Suppressor macrophage (primary cell): ENCODE measurements around the gene CEMIP2.
A peak's percentile ranks its signal among the peaks of the same experiment; 100 is the strongest.

Experiments used
- DNase-seq, 4 experiments: peaks; one replicate each; pipeline ENCODE4 v3.0.0-alpha.2; 2020 to 2022

CEMIP2 gene

GRCh38 chr9:71746023-71746757 is 22.1 kb downstream of the CEMIP2 start:
- DNase-seq = no peak

DNA sequence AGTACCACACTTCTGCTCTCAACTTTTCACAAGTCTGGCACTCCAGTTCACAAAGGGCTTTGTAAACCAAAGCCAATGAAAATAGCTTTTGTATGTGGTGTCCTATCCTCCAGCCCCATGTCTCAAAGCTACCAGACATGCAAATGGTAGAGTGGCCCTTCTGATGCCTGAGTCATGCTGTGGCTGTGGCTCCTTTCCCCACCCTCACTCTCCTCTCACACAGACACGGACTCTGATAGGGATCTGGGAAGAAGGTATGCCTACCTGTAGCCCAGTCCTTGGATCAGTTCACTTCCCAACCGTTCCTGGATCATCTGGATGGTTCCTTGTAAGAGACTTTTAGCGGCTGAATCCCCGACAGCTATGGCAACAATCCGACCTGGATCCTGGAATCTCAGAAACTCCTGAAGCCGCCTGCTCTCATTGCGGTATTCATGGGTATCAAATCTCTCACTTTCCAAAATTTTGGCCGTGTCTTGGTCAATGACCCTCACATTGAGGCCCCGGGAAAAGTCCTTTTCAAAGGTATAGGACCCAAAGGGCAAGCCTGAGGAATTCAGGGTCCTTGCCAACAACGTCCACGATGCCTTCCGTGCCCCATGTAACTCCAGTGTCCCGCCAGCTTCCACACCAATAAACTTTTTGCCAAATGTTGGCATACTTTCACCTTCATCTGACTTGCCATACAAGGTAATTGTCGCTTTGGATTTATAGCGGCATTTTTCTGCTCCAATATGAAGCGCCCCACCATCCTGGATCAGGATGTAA is 23.4 kb downstream of the CEMIP2 start:
- DNase-seq = no peak

DNA sequence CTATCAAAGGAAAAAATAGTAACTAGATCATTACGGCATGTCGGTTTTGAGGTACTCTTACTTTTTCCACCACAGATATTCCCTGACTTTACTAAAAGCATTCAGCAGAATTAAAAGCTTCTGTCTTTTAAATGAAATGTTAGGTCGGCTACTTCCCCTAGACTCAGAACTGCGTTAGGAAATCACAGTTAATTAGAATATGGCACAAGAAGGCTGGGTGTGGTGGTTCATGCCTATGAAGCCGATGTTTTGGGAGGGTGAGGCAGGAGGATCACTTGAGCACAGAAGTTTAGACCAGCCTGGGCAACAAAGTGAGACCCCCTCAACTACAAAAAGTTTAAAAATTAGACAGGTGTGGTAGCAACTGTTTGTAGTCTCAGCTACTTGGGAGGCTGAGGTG is 24.4 kb downstream of the CEMIP2 start:
- peak in 3 of 4 experiments; percentile 23 to 57 (median 43) for DNase-seq

- DNase-seq = no peak
These were observed 25.1 kb downstream of the CEMIP2 start for GRCh38 chr9:71743217-71743705.

DNA sequence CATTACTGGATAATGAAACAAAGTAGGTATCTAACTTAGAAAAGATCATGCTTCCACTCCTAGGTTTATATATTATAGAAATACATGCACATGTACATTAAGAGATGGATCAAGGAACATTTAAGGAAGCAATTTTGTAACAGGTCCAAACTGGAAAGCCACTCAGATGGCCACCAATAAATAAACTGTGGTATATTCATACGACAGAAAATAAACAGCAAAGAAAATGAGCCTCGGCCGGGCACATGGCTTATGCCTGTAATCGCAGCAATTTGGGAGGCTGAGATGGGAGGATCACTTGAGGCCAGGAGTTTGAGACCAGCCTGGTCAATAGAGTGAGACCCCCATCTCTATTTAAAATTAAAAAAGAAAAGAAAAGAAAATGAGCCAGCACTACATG is 25.6 kb downstream of the CEMIP2 start:
- no peak for DNase-seq

DNA sequence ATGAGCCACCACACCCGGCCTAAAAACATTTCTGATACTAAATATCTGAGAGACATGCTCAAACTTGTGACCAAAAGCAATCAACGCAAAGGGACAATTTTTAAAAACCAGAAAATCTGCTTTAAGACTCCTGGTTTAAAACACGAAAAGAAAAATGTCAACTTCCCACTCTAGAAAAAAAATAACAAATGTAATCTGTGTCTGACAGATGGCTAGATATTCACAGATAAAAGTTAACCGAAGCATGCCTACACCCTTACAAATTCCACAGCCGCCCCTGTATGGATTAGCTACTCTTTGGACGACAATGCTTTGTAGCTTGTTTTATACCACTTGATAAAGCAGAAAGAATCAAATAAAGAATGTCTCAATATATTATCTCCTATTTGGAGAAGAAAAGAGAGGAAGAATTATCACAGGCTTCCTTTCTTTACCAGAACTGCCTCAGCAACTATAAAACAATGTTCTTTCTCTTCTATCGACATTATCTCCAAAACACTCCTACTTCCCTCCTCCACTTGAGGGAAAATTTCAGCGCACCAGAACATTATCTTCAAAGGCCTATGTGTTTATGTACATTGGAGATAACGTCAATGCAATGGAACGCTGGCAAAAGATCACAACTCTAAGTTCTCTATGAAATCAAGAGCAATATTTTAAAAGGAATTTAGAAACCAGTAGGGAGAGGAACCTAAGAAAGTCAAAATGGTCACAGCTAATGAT is 26.2 kb downstream of the CEMIP2 start:
- no peak for DNase-seq

DNA sequence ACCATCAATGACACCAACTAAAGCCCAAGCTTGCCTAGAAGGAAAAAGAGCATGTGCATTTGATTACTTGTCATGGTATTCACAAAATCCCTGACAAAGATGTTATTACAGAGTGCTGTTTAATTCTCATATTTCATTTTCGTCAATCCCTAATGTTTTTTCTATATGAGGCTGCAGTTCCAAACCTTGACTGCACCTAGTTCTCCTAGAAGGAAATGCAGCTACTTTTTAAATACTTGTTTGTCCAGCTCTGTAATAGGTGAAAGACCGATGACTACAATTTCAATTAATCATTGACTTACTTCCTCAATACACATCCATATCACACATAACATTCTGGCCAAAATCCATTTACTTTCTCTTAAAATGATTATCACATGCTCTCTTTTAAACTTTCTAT is 28.1 kb downstream of the CEMIP2 start:
- DNase-seq = no peak

- no peak for DNase-seq
These were observed 30.9 kb downstream of the CEMIP2 start for GRCh38 chr9:71737455-71737854.

DNA sequence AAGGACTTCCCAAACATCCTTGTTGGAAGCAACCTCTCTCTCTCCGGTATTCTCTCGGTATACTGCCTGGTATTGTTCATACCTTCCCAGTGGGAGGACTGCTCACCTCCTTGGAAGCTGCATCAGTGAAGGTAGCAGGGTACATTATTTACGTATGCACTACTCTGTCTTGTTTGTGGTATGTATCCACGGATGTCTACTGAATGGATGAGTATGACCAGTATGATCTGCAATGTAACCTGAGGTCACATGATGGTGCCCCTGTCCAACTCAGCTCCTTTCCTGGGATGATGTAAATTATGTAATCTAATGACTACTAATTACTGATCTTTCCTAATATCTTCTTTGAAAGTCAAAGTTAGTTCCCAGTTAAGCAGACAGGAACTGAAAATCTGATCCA is 32.1 kb downstream of the CEMIP2 start:
- no peak for DNase-seq

DNA sequence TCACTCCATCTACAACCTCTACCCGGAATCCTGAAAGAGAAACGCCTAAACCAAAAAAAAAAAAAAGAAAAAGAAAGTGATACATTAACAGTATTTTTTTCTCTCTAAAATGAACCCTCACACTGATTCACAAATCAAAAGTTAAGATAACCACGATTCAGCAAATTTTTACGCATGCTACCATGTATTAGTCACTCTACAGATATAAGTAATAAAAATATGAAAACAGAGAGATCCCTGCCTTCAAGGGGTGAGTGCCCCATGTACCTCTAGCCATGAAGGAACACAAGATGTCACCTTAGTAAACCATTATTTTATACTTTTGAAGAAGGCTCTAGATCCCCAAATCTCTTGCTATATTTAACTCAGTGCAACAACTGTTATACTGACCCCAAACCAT is 33.4 kb downstream of the CEMIP2 start:
- no peak for DNase-seq

DNA sequence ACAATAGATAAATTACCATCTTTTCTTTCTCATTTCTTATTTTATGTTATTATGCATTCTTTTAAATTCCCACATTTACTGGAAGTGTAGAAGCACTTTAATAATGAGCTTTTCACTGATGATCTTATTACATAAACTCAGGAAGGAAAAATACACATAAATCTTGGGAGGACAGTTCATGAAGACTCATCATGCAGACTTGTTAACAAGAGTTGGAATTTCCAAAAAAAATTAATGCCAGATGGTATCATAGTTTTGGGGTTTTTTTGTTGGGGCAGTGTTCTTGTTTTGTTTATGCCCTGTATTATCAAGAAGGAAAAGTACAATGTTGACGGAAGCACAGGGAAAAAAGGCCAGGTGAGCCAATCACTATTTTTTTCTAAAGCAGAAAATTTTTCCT is 35.1 kb downstream of the CEMIP2 start:
- DNase-seq = no peak

DNA sequence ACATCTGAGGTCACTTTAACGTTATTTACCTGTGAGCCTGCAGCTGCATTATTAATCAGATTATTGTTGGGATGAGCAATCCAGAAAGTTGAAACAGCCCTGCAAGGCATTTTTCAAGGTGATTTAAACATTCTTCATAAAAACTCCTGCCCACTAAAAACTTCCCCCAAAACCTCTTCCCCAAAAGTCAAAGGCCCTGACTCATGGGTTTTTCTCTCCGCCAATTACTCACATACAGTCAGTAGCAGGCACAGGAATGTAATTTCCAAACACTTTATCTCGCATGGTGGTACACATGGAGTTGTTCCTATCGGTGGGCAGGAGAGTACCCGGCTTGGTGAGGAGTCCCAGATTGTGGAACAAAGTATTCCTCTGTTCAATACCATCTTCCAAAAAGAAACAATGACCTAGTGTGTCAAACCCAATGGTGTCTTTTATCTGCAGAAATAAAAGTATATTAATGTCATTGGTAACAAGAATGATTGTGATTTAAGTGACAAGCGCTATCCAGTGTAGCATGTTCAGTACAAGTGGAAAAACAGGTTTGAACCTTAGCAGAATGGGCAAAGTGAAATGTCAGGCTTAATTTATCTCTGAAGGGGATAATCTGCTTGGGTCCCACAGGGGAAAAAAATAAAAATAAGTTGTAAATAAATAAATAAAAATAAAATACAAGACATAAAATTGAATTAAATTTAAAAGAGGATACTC is 38.3 kb downstream of the CEMIP2 start:
- peak in 3 of 4 experiments; percentile 11 to 32 (median 18) for DNase-seq

GRCh38 chr9:71726723-71727122 is 41.6 kb downstream of the CEMIP2 start:
- no peak for DNase-seq

DNA sequence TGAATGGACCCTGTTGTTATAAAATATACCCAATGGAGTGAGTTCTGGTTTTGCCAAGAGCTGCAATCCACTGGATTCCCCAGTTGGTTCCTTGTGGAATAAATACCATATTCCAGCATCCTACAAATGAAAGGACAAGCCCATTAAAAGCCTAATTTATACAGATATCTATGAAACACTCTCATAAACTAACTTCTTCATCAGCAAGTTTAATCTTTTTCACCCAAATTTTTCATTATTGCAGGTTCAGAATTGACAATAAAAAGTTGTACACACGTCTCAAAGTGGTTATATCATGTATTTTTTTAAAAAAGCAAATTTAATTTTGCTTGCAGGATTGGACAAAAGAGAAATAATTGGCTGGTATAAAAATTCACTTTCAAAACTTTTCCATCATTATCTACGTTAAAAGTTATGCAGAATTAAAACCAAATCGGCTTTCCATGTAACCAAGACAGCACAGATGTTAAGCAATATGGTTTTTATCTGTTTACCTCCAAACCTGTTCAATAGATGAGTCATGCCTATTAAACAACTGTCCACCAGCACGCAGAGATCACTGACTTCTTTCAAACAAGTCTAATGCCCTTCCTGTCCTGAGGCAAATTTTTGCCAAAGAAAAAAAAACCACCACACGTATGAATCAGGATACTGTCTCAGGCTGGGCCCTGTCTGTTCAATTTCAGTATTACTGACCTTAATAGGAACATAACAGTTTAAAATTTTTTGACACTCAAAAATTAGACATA is 42.5 kb downstream of the CEMIP2 start:
- no peak for DNase-seq

DNA sequence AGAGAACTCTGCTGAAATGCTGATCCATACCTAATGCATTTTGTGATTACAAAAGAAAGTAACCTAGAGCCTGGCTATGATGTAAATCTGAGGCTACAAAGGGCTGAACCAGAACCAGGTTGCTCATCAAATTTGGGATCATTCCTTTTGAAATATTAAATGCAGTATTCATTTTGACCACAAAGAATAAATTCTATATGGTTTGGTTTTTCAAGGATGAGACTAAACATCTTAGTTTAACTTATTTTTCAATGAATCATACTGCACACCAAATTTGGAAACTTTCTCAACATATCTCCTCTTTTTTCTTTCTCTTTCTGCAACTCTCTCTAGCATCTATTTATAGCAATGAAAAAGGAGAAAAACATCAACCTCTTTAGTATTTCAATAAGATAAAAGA is 46.5 kb downstream of the CEMIP2 start:
- DNase-seq = no peak

GRCh38 chr9:71719562-71719961 is 48.8 kb downstream of the CEMIP2 start:
- peak in 2 of 4 experiments; percentile 19 to 24 for DNase-seq

DNA sequence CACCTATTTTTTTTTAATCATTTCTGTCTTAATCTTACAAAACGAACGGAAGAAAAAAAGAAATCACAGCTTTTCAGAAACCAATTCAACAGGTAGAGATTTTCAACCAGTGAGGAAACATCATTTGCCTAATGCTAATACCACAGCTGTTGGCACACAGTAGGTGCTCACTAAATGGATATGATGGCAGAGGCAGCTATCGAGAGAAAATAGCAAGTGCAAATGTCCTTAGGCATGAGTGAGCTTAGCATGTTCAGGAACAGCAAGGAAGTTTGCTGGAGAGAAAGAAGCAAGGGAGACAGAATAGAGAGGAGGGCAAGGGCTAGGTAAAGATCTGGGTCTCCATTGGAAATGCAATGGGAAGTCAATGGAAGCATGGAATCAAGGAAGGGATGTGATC is 49.2 kb downstream of the CEMIP2 start:
- no peak for DNase-seq

DNA sequence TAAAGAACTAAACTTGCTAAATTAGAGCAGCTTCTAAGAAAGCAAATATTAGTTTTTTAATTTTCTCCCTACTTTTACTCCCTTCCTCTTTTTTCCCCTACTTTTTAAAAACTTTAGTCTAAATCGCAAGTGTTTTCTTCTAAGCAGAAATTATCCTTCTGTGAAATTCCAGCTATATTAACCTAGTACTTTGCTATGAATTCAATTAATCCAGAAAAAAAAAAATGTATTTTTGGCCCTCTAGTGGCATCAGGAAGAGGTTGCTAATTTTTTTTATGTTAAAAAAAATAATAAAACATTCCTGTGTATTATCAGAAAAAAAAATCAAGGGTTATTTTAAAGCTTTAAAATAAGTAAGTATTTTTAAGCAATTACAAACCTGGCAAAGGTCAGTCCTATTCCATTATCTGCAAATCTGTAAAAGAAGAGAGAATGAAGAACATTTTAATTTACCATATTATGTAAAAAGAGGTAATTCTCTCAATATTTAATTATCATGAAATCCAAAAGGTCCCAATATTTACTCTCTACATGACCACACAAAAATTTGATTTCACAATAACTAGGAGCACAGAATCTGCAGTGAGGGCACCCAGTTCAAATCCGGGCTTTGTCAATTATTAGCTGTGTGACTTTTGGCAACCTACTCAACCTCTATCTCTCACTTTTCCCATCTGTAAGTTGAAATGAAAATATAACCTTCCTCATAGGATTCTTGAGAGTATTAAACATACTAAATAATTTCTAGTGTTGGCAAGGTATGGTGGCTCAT is 52.0 kb downstream of the CEMIP2 start:
- peak in 2 of 4 experiments; percentile 34 to 50 for DNase-seq

GRCh38 chr9:71710856-71711255 is 57.5 kb downstream of the CEMIP2 start:
- DNase-seq = no peak

DNA sequence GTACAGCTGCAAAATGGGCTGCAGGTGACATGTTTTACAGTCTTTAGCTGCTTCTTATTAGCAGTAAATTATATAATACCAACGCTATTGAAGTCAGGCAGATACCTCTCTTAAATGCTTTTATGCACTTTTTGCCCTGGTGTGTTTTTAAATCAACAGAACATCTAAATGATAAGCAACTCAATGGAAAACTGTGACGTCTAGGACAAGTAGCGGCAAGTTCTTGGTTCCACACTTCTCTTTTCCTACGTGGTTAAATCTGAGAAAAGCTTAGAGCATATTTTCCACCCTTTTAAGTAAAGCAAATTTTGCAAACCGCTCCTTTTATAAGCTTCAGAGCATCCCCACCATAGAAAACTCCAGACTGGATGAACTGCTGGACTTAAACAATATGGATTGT is 58.1 kb downstream of the CEMIP2 start:
- no peak for DNase-seq

- no peak for DNase-seq
These were observed 58.9 kb downstream of the CEMIP2 start for GRCh38 chr9:71709384-71709783.
